ENCODE measurements around the gene PCED1B.

Gene PCED1B

GRCh38 chr12:47111854-47112253, 32.4 kb downstream of the PCED1B start (continued):
- TF ChIP-seq, protein P1, sequence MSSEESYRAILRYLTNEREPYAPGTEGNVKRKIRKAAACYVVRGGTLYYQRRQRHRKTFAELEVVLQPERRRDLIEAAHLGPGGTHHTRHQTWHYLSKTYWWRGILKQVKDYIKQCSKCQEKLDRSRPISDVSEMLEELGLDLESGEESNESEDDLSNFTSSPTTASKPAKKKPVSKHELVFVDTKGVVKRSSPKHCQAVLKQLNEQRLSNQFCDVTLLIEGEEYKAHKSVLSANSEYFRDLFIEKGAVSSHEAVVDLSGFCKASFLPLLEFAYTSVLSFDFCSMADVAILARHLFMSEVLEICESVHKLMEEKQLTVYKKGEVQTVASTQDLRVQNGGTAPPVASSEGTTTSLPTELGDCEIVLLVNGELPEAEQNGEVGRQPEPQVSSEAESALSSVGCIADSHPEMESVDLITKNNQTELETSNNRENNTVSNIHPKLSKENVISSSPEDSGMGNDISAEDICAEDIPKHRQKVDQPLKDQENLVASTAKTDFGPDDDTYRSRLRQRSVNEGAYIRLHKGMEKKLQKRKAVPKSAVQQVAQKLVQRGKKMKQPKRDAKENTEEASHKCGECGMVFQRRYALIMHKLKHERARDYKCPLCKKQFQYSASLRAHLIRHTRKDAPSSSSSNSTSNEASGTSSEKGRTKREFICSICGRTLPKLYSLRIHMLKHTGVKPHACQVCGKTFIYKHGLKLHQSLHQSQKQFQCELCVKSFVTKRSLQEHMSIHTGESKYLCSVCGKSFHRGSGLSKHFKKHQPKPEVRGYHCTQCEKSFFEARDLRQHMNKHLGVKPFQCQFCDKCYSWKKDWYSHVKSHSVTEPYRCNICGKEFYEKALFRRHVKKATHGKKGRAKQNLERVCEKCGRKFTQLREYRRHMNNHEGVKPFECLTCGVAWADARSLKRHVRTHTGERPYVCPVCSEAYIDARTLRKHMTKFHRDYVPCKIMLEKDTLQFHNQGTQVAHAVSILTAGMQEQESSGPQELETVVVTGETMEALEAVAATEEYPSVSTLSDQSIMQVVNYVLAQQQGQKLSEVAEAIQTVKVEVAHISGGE (tag by site-specific recombination; conservative IDR thresholded peaks at IDR 0.05; ENCODE audit: low read depth) = no peak
- no peak for TF ChIP-seq CTCF (tag by site-specific recombination; IDR thresholded peaks at IDR 0.05)

DNA sequence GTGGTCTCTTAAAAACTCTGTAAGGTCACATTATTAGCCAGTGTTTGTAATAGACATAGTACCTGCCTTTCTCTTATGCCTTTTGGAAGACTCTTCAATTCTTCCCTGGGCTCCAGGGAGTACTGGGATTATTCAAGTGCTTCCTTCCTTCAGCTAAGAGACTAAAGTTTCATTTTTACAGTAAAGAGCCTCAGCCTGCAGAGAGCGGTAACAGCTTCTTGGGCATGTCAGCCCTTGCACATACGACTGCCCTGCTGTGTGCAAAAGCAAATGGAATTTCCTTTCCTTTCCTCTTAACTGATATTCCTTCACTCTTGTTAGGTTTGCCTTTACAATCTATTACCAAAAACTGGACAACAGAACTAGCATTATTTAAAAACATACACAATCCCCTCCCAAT, 33.3 kb downstream of the PCED1B start:
- no peaks in the 10 kb centered on the region for H3K36me3 ChIP-seq (ENCODE audit: control insufficient read depth in 2 of 2, insufficient read depth in 1 of 2, low read length in 2 of 2)
- no peaks in the 10 kb centered on the region for H3K4me1 ChIP-seq (ENCODE audit: control insufficient read depth, insufficient read depth, low read length)
- H3K27ac ChIP-seq (ENCODE audit: extremely low read depth, low read depth, low read length) = no peak overlapping the region
- no peak for TF ChIP-seq ZNF792 (tag by site-specific recombination; IDR thresholded peaks at IDR 0.05)
- no peak for TF ChIP-seq SCRT1 (tag by site-specific recombination; IDR thresholded peaks at IDR 0.05; ENCODE audit: borderline replicate concordance)
- no peak for TF ChIP-seq ZSCAN30 (tag by site-specific recombination; IDR thresholded peaks at IDR 0.05)
- TF ChIP-seq ZNF174 (tag by site-specific recombination; IDR thresholded peaks at IDR 0.05) = no peak
- TF ChIP-seq ZNF423 (tag by site-specific recombination; IDR thresholded peaks at IDR 0.05) = no peak
- TF ChIP-seq EGR2 (tag by site-specific recombination; IDR thresholded peaks at IDR 0.05; ENCODE audit: low read depth) = no peak
- TF ChIP-seq, protein P2, sequence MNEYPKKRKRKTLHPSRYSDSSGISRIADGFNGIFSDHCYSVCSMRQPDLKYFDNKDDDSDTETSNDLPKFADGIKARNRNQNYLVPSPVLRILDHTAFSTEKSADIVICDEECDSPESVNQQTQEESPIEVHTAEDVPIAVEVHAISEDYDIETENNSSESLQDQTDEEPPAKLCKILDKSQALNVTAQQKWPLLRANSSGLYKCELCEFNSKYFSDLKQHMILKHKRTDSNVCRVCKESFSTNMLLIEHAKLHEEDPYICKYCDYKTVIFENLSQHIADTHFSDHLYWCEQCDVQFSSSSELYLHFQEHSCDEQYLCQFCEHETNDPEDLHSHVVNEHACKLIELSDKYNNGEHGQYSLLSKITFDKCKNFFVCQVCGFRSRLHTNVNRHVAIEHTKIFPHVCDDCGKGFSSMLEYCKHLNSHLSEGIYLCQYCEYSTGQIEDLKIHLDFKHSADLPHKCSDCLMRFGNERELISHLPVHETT (tag by site-specific recombination; IDR thresholded peaks at IDR 0.05) = no peak
- no peak for TF ChIP-seq OVOL3 (tag by site-specific recombination; IDR thresholded peaks at IDR 0.05)
- TF ChIP-seq MZF1 (tag by site-specific recombination; IDR thresholded peaks at IDR 0.05; ENCODE audit: borderline replicate concordance) = no peak
- no peak for TF ChIP-seq ZNF362 (tag by site-specific recombination; IDR thresholded peaks at IDR 0.05)
- TF ChIP-seq, protein P3, sequence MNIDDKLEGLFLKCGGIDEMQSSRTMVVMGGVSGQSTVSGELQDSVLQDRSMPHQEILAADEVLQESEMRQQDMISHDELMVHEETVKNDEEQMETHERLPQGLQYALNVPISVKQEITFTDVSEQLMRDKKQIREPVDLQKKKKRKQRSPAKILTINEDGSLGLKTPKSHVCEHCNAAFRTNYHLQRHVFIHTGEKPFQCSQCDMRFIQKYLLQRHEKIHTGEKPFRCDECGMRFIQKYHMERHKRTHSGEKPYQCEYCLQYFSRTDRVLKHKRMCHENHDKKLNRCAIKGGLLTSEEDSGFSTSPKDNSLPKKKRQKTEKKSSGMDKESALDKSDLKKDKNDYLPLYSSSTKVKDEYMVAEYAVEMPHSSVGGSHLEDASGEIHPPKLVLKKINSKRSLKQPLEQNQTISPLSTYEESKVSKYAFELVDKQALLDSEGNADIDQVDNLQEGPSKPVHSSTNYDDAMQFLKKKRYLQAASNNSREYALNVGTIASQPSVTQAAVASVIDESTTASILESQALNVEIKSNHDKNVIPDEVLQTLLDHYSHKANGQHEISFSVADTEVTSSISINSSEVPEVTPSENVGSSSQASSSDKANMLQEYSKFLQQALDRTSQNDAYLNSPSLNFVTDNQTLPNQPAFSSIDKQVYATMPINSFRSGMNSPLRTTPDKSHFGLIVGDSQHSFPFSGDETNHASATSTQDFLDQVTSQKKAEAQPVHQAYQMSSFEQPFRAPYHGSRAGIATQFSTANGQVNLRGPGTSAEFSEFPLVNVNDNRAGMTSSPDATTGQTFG (tag by site-specific recombination; IDR thresholded peaks at IDR 0.05; ENCODE audit: borderline replicate concordance) = no peak
- TF ChIP-seq ZNF837 (tag by site-specific recombination; IDR thresholded peaks at IDR 0.05) = no peak
- no peaks in the 10 kb centered on the region for H3K9me3 ChIP-seq (ENCODE audit: control insufficient read depth, insufficient read depth, low read depth, low read length)
- POLR2A ChIA-PET = no interaction called here
- CTCF ChIA-PET = interaction anchor here (0.9 kb wide), 1 partner anchor 83 kb away, joined by 3 read pairs; no protein-coding TSS in a partner anchor
- H3K4me3 ChIP-seq (ENCODE audit: low read depth, low read length) = no peak overlapping the region

Measured in HEK293 (cell line).